ENCODE data around the gene PLIN4. TPM values are rescaled to one million over a fixed set of nuclear protein-coding genes. Genes with fewer than 3 reads are reported as not detected.
A peak's percentile ranks its signal among the peaks of the same experiment; 100 is the strongest.

PLIN4 gene
- total and polyA plus RNA-seq, 2 donors (not counting 3 experiments of a cell fraction or from before 2014, with no cell fraction given), result 0.01 TPM; not detected in 1

DNA sequence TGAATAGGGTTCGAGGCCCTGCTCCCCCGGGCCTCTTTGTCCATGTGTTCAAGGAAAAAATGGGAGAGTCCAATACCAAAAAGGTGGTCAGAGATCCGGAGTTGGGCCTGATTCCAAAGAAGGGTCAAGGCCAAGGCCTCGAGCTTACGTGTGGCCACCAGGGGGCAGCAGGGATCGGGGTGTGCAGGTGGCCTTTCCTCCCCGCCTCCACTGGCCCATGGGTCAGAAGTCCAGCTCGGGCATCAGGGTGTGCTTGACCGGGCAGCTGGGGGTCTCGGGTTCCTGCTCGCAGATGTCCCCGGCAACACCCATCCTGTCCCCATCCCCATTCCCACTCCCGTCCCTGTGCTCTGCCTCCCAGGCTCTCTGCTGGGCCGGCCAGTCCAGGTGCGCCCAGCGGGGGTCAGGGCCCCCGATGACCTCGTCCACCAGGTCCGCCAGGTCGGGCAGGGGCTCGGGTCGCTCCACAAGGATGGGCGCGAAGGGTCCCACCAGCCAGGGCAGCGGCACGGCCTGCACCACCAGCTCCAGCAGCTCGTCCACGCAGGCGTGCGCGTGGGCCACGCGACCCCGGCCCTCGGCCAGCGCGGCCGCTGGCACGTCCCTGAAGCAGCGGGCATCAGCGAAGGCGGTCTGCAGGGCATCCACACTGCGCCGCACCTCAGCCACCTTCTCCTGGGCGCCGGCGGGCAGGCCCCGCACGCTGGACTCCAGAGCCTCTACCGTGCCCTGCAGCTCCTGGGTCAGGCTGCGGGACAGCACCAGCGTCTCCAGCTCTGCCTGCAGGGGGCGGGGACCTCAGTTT lies 5.2 kb upstream of the PLIN4 start:
- H3K4me3 ChIP-seq (replicated peaks in 1 of 3; ENCODE audit: insufficient read depth in 1 of 3, low read depth in 1 of 3, low read length in 3 of 3), result no peak overlapping the region
- BruUV-seq (replicated peaks), result no TSS peak
- no peaks in the 10 kb centered on the region for H3K9me3 ChIP-seq (replicated peaks; ENCODE audit: control insufficient read depth, insufficient read depth, low read length)
- H3K27ac ChIP-seq (ENCODE audit: insufficient read depth, low read depth, low read length), result no peak overlapping the region
- ChIA-PET CTCF (interaction anchor here (0.5 to 4.8 kb wide), 22 partner anchors 9 to 1052 kb away, joined by 3 to 98 read pairs (median 6); partner anchors contain the start of genes HDGFL2, LRG1, PLIN5 and SHD), POLR2A (no interaction called here)
- no peaks in the 10 kb centered on the region for H3K79me2 ChIP-seq (ENCODE audit: control insufficient read depth, insufficient read depth, low read length)
- H3K9ac ChIP-seq (replicated peaks; ENCODE audit: extremely low read depth, insufficient read depth, low read length), result no peak overlapping the region
- dilution Hi-C loops (cut with MboI; ENCODE audit: extremely low pct_ligation_motif_present, low sequenced_read_pairs), result no loop called here
- FAIRE-seq (peak; percentile 74), DNase-seq (ENCODE audit: low read depth, low spot score) (peak; percentile 33)
- no peaks in the 10 kb centered on the region for H4K20me1 ChIP-seq (replicated peaks; ENCODE audit: control insufficient read depth, extremely low read depth, insufficient read depth, low read length)
- TF ChIP-seq EZH2 (IDR thresholded peaks at IDR 0.05; ENCODE audit: borderline replicate concordance, low read depth, low read length, severe bottlenecking), result no peak
- TF ChIP-seq GATA2 (IDR thresholded peaks at IDR 0.05; ENCODE audit: insufficient read depth, insufficient read length, low read depth, low read length), result no peak
- TF ChIP-seq POLR2A (IDR thresholded peaks at IDR 0.05; ENCODE audit: low read depth, low read length), result no peak
- TF ChIP-seq JUN (IDR thresholded peaks at IDR 0.05; ENCODE audit: borderline replicate concordance, insufficient read depth, insufficient read length, low read depth), result no peak
- TF ChIP-seq, protein P1, sequence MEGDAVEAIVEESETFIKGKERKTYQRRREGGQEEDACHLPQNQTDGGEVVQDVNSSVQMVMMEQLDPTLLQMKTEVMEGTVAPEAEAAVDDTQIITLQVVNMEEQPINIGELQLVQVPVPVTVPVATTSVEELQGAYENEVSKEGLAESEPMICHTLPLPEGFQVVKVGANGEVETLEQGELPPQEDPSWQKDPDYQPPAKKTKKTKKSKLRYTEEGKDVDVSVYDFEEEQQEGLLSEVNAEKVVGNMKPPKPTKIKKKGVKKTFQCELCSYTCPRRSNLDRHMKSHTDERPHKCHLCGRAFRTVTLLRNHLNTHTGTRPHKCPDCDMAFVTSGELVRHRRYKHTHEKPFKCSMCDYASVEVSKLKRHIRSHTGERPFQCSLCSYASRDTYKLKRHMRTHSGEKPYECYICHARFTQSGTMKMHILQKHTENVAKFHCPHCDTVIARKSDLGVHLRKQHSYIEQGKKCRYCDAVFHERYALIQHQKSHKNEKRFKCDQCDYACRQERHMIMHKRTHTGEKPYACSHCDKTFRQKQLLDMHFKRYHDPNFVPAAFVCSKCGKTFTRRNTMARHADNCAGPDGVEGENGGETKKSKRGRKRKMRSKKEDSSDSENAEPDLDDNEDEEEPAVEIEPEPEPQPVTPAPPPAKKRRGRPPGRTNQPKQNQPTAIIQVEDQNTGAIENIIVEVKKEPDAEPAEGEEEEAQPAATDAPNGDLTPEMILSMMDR (IDR thresholded peaks at IDR 0.05; ENCODE audit: extremely low read depth in 1 of 2, insufficient read depth in 1 of 2, low read depth in 1 of 2, low read length in 2 of 2), result peak; percentile 84 to 93
- no peak for TF ChIP-seq MYC (IDR thresholded peaks at IDR 0.05; ENCODE audit: low read depth, low read length)
- TF ChIP-seq, protein P2, sequence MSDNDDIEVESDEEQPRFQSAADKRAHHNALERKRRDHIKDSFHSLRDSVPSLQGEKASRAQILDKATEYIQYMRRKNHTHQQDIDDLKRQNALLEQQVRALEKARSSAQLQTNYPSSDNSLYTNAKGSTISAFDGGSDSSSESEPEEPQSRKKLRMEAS (IDR thresholded peaks at IDR 0.05; ENCODE audit: insufficient read depth, insufficient read length), result no peak
- no peaks in the 10 kb centered on the region for H3K27me3 ChIP-seq (ENCODE audit: control insufficient read depth in 2 of 2, insufficient read depth in 2 of 2, low read length in 2 of 2)
- H3K4me1 ChIP-seq (ENCODE audit: control insufficient read depth, extremely low read depth, insufficient read depth, low read length), result no peaks in the 10 kb centered on the region
- H2AFZ ChIP-seq (ENCODE audit: low read depth, low read length), result no peak overlapping the region
- no peaks in the 10 kb centered on the region for H3K36me3 ChIP-seq (ENCODE audit: control insufficient read depth in 2 of 2, extremely low read depth in 1 of 2, insufficient read depth in 2 of 2, low read length in 2 of 2)
- no peaks in the 10 kb centered on the region for H3K9me1 ChIP-seq (replicated peaks; ENCODE audit: control insufficient read depth, extremely low read depth, insufficient read depth, low read length)
- no peak overlapping the region for H3K4me2 ChIP-seq (ENCODE audit: insufficient read depth, low read length)
- intact Hi-C loops (cut with micrococcal nuclease), result loop anchor here (1.0 kb wide), 1 partner anchor 113 kb away; no protein-coding TSS in a partner anchor
